8988T (cell line): ENCODE measurements around the gene OPN4.

ENCODE experiments used
- DNase-seq: peaks from one replicate; pipeline ENCODE4 v3.0.0; 2011

OPN4 gene

DNA sequence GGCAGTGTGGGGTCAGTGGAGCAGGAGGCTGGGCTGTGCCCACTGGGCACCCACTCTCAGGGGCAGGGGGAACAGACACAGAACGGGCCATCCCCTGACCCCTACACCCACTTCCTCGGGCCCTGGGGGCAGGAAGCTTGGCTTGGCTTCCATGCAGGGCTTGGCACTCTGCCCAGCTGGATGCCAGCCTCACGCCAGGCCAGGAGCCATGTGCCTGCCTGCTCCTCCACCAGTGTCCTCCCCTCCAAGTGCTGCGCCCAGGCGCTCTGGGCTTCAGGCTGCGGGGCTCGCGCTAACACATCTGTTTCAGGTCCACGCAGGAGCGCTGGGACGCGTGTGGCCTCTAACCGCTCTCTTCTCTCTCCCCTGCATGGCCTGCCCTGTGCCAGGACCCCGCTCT lies 26.7 kb downstream of the OPN4 start:
- DNase-seq = no peak

DNA sequence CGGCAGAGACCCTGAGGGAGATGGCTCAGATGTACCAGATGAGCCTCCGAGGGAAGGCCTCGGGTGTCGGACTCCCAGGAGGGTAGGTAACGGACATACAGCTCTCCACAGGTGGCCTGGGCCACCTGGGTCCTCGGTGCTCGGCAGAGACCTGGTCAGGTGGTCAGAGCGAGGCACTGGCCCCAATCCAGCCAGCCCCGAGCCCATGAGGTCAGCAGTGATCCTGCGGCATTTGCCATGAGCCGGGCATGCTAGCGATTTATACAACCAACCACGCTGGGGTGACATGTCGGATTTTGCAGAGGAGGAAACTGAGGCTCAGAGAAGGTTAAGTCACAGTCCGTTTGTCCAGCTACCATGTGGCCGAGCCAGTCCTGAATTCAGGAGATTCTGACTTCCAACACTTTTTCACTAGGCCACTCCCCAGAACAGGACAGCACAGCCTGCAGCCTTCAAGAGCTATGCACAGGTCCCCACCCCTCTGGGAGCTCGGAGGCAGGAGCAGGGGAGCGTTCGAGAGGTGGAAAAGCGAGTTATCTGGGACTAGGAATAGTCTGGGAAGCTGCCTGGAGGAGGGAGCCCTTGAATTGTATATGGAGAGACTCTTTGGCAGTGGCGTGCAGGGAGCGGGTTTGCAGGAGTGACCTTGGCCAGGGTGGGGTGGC lies 27.5 kb downstream of the OPN4 start:
- no peak for DNase-seq

DNA sequence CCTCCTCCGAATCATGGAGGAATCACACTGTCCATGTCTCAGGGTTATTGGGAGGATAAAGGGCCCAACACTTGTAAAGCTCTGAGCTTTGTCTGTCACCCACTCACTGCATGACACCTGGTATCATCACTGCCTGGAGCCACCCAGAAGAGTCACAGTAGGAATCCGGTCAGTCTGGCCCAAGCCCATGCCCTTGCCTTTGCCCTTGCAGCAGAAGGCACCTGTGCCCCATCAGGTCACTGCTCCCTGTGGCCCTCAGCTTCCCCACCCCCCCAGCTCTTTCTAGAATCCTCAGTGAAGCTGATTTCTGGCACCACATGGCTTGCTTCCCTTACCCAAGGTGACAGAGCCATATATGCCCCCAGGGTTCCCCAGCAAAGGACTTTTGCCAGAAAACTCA lies 28.3 kb downstream of the OPN4 start:
- no peak for DNase-seq

DNA sequence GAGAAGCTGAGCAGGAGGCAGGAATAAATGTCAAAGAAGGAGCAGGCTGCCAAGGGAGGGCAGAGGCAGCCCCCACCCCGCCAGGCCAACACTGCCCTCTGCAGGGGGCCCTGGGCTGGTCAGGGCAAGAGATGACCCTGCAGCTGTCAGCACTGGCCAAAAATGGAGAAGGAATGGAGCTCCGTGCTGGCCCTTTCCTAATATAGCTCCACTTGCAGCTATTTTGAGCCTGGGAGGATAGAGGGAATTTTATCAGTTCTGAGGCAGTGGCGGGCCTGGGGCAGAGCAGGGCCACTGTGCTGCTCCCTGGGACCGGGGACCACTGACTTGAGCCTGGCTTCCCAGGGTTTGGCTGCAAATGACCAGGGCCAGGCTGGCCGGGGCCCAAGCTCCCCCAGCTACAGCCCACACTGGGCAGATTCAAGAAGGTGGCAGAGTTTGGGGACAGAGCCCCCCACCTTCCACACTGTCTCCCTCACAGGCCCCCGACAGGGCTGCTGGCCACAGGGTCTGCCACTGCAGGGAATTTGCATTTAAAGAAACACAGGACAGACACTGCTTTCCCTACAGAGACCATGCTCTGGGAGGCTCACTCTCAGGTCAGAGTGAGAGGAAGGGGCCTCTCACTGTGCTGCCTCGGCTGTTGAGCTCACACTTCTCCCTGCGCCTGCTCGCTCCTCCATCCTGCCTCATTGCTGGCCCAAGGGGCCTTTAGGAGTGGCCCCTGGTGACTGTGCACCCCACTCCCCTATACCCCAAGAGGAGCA lies 30.2 kb downstream of the OPN4 start:
- no peak for DNase-seq

DNA sequence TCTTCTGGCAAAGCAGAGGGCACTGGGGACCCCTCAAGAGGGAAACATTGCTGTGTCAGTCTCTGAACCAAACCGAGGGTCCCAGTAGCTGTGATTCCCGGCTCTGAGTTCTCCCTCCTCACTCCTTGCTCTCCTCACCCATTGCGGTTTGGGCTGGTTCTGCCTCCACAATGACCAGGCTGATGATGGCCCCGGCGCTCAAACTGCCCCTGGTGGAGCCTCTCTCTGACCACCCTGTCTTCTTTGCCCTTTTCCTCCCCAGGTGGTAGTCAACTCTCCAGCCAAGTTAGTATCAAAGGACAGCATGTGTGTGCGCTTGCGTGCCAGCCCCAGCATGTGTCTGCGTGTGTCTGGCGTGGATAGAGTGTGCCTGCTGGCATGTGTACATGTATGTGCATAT lies 31.1 kb downstream of the OPN4 start:
- no peak for DNase-seq

GRCh38 chr10:86685893-86686632 lies 31.7 kb downstream of the OPN4 start:
- DNase-seq = no peak

GRCh38 chr10:86686972-86687371 lies 32.6 kb downstream of the OPN4 start:
- no peak for DNase-seq

DNA sequence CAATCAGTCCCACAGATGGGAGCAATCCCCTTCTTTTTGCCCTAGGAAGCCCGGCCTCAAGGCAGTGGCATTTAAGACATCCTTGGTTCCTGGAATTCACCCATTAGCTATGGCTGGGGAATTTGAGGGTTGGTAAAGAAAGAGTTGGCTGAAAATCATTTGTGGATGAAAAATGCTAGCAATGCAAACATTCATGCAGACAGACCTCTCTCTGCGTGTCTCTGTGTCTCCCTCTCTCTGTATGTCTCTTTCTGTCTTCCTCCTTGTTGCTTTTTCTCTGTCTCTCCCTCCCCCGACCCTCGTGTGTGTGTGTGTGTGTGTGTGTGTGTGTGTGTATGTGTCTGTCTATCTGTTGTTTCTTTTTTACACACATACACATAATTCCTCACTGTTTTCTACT lies 33.4 kb downstream of the OPN4 start:
- DNase-seq = no peak

DNA sequence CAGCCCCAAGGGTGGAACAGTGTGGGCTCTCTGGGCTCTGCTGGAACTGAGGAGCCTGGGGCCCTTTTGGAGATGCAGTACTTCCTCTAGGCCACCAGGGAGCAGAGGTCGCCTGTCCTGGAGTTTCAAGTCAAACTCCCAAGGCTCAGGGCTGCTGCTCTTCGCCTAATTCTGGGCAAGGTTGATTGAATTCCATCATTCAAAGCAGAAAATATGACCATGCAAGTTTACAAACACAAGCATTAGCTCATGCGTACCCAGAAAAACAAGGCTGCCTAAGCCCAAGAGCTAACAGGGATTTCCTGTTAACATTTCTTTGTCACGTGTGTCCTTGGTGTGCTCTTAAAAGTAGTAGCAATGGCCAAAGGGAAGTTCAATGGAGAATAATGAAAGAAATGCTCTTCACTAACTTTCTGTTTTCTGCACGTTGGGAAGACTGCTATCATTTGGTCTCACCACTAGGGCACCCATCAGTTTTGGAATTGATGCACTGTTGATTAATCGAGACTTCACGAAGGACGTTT lies 34.1 kb downstream of the OPN4 start:
- peak; percentile 69 for DNase-seq

- DNase-seq = no peak
Measured at GRCh38 chr10:86689146-86689545, 34.8 kb downstream of the OPN4 start.

DNA sequence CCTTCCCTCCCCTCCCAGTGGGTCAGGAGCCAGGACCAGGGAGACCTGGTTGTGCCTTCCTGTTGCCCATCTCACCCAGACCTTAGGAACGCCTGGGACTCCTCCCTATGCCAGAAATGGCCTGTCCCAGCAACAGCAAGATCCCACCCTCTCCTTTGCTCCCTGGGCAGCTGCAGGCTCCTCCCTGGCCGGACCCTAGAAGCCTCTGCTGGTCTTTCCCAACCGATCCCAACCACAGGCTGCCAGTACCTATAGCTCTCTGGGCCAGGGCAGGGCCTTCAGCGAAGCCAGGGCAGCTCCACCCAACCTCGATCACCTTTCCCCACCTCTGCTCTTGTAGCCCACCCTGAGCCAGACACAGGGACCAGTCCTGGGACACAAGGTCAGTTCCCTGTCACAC lies 35.9 kb downstream of the OPN4 start:
- no peak for DNase-seq

DNA sequence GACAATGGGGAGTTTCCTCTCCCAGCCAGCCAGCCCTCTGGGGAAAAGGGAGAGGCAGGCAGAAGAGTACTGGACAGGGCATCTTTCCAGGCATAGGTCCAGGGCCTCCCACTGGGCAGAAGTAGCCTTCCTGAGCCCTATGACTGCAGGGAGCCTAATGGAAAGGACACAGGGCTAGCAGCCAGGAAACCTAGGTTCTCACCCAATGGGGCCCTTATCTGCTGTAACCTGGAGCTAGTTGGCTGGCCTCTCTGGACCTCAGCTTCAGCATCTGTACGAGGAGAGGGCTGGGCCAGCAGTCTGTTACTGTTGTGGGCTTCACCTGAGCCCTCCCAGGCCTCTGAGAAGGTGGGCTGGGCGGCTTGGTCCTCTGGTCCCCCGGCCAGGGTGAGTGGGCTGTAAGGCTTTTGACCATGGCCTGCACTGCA lies 36.3 kb downstream of the OPN4 start:
- DNase-seq = no peak

DNA sequence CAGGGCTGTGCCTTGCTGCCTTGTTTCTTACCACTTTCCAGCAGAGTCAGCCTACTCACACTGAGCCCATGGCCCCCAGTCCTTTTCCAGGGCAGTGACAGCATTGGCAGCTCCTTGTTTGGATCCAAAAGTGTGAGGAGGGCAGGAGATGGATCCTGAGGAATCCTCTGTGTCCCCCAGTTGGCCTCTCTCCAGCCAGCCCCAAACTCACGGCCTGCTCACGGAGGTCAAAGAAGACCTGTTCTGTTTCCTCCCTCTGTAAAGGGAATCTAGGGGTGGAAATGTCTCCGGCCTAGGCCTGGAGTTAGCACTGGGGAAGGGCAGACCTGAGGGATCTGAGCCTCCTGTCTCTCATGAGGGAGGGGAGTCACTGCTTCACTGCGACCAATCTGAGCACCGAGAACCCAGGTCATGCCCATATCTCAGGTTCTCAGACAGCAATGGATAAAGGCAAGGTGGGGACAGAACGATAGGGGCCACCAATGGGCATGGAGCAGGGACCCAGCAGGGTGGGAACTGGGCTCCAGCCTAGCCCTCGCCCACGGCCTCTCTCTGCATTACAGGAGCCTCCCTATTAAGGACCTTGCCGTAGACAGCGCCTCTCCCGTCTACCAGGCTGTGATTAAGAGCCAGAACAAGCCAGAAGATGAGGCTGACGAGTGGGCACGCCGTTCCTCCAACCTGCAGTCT lies 37.1 kb downstream of the OPN4 start:
- DNase-seq = no peak

DNA sequence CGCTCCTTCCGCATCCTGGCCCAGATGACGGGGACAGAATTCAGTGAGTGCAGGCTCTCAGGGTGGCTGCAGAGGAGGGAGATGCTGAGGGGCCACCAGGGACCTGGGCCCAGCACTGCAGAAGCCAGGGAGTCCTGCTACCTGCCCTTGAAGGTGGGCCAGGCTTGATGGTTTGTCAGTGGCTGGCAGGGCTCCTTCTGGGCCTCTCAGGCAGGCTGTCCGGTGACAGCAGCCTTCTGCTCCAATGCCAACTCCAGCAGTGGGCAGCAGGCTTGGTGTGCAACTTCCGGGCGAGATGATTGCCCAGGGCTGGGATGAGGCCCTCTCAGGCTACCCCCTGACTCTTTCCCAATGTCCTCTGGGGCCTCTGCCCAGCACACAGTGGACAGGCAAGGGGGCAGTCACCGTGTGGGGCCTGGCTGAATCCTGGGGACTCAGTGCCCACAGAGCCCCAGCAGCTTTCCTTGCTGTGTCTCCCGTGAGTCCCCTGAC lies 37.7 kb downstream of the OPN4 start:
- no peak for DNase-seq

DNA sequence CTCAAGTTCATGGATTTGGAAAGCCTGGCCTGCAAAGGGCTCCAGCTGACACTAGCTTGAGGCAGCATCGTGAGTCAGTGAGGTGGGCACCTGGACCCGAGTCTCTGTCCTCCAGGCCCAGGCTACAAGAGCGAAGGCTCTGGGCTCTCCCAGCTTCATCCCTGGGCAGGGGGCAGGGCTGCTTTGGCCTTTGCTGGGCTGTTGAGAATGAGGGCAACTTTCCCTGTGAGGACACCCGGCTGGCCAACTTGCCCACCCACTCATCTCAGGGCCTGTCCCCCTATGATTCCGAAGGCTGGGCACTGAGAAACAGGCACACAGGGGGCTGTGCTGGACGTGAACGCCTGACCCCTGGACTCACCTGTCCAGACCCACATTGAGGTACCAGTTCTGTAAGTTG lies 38.3 kb downstream of the OPN4 start:
- DNase-seq = no peak

GRCh38 chr10:86693275-86693674 lies 38.9 kb downstream of the OPN4 start:
- DNase-seq = no peak

- no peak for DNase-seq
Measured at GRCh38 chr10:86693721-86694369, 39.5 kb downstream of the OPN4 start.

GRCh38 chr10:86698207-86698940 lies 44.0 kb downstream of the OPN4 start:
- DNase-seq = no peak

DNA sequence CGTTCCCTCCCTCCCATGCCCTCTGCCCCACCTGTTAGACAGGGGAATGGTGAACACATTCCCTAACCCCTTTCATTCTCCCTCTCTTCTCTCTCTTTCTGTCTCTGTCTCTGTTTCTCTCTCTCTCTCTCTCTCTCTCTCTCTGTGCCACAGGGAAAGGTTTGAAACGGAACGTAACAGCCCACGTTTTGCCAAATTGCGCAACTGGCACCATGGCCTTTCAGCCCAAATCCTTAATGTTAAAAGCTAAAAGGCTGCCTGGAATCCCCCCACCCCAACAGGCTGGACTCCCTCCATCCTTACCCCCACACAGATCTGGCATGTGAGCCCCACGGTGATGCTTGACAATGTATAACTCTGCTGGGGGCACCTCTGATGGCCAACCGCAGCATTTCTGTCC lies 44.8 kb downstream of the OPN4 start:
- DNase-seq = no peak

GRCh38 chr10:86699541-86699940 lies 45.2 kb downstream of the OPN4 start:
- DNase-seq = no peak

DNA sequence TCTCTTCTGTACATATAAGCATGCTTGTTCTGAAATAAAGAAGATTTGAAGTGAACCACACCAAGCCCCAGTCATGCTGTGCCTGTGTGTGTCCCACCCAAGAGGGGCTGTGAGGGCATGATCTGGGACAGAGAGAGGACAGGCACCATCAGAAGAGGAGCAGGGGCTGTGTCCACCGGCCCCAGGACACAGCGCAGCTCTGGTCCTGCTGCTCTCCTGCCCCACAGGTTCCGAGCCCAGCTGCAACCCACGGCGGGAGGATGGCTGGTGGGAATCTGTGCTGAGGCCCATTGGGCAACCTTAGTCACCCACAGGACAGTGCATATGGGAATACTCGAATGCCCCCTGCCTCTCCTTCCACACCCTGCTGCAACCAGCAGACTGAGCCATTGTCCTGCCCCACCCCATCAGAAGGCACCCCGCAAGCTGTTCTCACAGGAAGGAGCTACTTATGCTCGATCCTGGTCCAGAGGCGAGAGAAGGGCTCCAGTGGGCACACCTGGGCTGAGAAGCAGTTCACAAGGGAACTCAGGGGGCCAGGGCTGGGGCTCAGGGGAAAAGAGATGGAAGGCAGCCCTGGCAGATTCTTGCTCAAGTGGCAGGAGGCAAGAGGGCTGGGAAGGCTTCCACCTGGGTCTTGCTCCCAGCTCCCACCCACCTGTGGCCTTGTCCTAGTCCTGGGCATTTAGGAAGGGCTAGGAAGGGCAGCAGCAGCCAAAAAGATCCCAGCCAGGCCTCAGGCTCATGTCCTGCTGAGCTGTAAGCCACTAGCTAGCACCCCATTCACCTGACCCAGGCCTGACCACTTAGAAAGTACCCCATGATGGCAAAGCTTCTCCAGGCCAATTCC lies 45.9 kb downstream of the OPN4 start:
- no peak for DNase-seq
